GM12878 (cell line): ENCODE data around the gene RALGDS. TPM values are rescaled to one million over a fixed set of nuclear protein-coding genes. Genes with fewer than 3 reads are reported as not detected.

Experiments used
- BHLHE40 ChIP-seq, 2 experiments: fragments of 450-650 bp in 1 of 2; IDR thresholded peaks; 2 replicates each; pipeline ENCODE4 v1.6.1; 2011 to 2017; ENCODE audit warnings: low read depth in 2 of 2, borderline replicate concordance in 1 of 2, improper control_type of control experiment in 1 of 2, low read length in 1 of 2, mild to moderate bottlenecking in 1 of 2
- CEBPB ChIP-seq, 2 experiments: fragments of 150-350 bp in 1 of 2; IDR thresholded peaks; 2 replicates each; pipeline ENCODE4 v1.6.1; 2012 to 2014; ENCODE audit warnings: low read depth in 2 of 2, low read length in 2 of 2, borderline replicate concordance in 1 of 2, inconsistent platforms in 1 of 2
- CHD1 ChIP-seq: IDR thresholded peaks from 2 replicates; pipeline ENCODE4 v1.6.1; 2012; ENCODE audit warnings: low read depth, low read length, improper control_type of control experiment
- FOXK2 ChIP-seq: fragments of 450-650 bp; IDR thresholded peaks from 2 replicates; pipeline ENCODE4 v1.6.1; 2017; ENCODE audit warnings: mild to moderate bottlenecking, moderate library complexity
- MYC ChIP-seq: IDR thresholded peaks from 2 replicates; pipeline ENCODE4 v1.6.1; 2011; ENCODE audit warnings: mild to moderate bottlenecking, low read length, moderate library complexity, inconsistent platforms; ENCODE audit not compliant: insufficient read depth, insufficient replicate concordance, insufficient read length, severe bottlenecking
- NBN ChIP-seq: fragments of 450-650 bp; IDR thresholded peaks from 2 replicates; pipeline ENCODE4 v1.6.1; 2016
- NR2F1 ChIP-seq: fragments of 450-650 bp; conservative IDR thresholded peaks from 2 replicates; pipeline ENCODE4 v1.6.1; 2017; ENCODE audit warnings: mild to moderate bottlenecking
- PAX8 ChIP-seq: fragments of 450-650 bp; IDR thresholded peaks from 2 replicates; pipeline ENCODE4 v1.6.1; 2017; ENCODE audit warnings: mild to moderate bottlenecking, moderate library complexity
- RAD51 ChIP-seq: fragments of 450-650 bp; IDR thresholded peaks from 2 replicates; pipeline ENCODE4 v1.6.1; 2016; ENCODE audit warnings: moderate library complexity, mild to moderate bottlenecking, inconsistent platforms
- RB1 ChIP-seq: fragments of 450-650 bp; formaldehyde crosslinking; IDR thresholded peaks from 2 replicates; pipeline ENCODE4 v1.6.1; 2017; ENCODE audit warnings: mild to moderate bottlenecking, borderline replicate concordance
- SIX5 ChIP-seq: IDR thresholded peaks from 2 replicates; pipeline ENCODE4 v1.6.1; 2011; ENCODE audit warnings: mild to moderate bottlenecking, low read depth, low read length, moderate library complexity; ENCODE audit not compliant: severe bottlenecking
- SMARCA5 ChIP-seq: fragments of 450-650 bp; IDR thresholded peaks from 2 replicates; pipeline ENCODE4 v1.6.1; 2017; ENCODE audit warnings: mild to moderate bottlenecking
- SP1 ChIP-seq: IDR thresholded peaks from one replicate; pipeline ENCODE4 v1.6.1; 2011; ENCODE audit warnings: low read depth, low read length
- SREBF1 ChIP-seq: IDR thresholded peaks from 2 replicates; pipeline ENCODE4 v1.6.1; 2012; ENCODE audit warnings: mild to moderate bottlenecking, low read length
- SREBF2 ChIP-seq: IDR thresholded peaks from 2 replicates; pipeline ENCODE4 v1.6.1; 2012; ENCODE audit warnings: mild to moderate bottlenecking, low read length
- STAT3 ChIP-seq: IDR thresholded peaks from 2 replicates; pipeline ENCODE4 v1.6.1; 2011; ENCODE audit warnings: low read depth, low read length, improper control_type of control experiment
- polyA plus RNA-seq, 11 experiments: library from polyadenylated mRNA; depleted of rRNA in 4 of 11; unstranded in 6 of 11; stranded (reverse) in 5 of 11; fragments of >200 nt; fragmentation: Nextera tagmentation in 4 of 11; fragmentation: Illumina TruSeq in 1 of 11; extraction: Ambion mirVana in 4 of 11; extraction: Trizol in 1 of 11; gene quantifications; 1 replicate in 1 of 11; 2 replicates in 10 of 11; pipeline versions ENCODE4 v1.2.1 to v1.2.3, GENCODE V29; 2011 to 2016; ENCODE audit warnings: inconsistent platforms in 2 of 11, missing spikeins in 2 of 11, low read depth in 1 of 11
- total RNA-seq, 4 experiments: library from RNA; depleted of rRNA in 3 of 4; stranded (reverse); fragments of >200 nt in 3 of 4; fragmentation: Illumina TruSeq in 1 of 4; extraction: Trizol in 1 of 4; gene quantifications; 2 replicates each; pipeline versions ENCODE4 v1.2.1 to v1.2.3, GENCODE V29; 2013 to 2021
- TF ChIP-seq, protein P1 (sequence below): fragments of 450-650 bp; IDR thresholded peaks from 2 replicates; pipeline ENCODE4 v1.6.1; 2018; ENCODE audit warnings: borderline replicate concordance, mild to moderate bottlenecking; ENCODE audit not compliant: partially characterized antibody
- TF ChIP-seq, protein P2 (sequence below): fragments of 450-650 bp; IDR thresholded peaks from 2 replicates; pipeline ENCODE4 v1.6.1; 2017; ENCODE audit warnings: mild to moderate bottlenecking, moderate library complexity
- TF ChIP-seq, protein P3 (sequence below): IDR thresholded peaks from 2 replicates; pipeline ENCODE4 v1.6.1; 2012; ENCODE audit warnings: low read length, inconsistent platforms

The RALGDS gene
- total and polyA plus RNA-seq, 10 of the 15 experiments (the other 5 are each of a cell fraction or from before 2014, with no cell fraction given), result 1.3 to 48.6 (median 21.2) TPM

DNA sequence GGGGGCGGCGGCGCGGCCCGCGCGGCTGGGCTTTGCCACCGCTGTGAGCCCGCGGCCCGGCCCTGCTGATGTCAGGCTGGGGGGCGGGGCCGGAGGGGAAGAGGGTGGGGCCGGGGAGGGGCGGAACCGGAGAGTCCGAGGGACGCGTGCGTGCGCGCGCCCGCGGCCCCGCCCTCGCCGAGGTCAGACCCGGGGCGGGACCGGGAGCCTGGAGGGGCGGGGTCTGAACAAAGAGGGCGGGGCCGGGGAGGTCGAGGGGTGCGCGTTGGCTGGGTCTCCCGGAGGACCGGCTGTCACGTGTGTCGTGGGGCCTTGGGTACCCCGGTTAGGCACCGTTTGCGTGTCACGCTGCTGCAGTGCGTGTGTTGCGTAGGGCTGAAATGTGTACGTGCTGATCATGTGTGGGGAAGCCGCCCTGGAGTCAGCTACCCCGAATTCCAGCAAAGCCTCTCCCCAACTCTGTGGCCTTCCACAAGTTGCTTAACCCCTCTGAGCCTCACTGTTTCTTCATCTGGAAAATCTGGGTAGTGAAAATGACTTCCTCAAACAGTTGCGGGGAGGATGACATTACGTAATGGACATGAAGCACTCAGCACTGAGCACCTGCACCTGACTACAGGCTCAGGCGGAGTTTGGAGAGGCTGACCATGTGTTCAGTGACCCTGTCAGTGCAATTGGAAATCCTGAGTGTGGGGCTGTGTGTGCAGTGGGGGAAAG lies at the start of gene RALGDS (continued):
- TF ChIP-seq, protein P1, sequence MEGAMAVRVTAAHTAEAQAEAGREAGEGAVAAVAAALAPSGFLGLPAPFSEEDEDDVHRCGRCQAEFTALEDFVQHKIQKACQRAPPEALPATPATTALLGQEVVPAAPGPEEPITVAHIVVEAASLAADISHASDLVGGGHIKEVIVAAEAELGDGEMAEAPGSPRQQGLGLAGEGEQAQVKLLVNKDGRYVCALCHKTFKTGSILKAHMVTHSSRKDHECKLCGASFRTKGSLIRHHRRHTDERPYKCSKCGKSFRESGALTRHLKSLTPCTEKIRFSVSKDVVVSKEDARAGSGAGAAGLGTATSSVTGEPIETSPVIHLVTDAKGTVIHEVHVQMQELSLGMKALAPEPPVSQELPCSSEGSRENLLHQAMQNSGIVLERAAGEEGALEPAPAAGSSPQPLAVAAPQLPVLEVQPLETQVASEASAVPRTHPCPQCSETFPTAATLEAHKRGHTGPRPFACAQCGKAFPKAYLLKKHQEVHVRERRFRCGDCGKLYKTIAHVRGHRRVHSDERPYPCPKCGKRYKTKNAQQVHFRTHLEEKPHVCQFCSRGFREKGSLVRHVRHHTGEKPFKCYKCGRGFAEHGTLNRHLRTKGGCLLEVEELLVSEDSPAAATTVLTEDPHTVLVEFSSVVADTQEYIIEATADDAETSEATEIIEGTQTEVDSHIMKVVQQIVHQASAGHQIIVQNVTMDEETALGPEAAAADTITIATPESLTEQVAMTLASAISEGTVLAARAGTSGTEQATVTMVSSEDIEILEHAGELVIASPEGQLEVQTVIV, result no peak
- TF ChIP-seq SREBF1 (no peak), BHLHE40 (IDR thresholded peaks at IDR 0.05; ENCODE audit: borderline replicate concordance in 1 of 2, low read depth in 2 of 2, low read length in 1 of 2) (peak; percentile 39 to 81), NBN (0 out of 2 replicates have a peak, but pooled peaks have one; percentile 54), RB1 (no peak), PAX8 (no peak), CEBPB (IDR thresholded peaks at IDR 0.05; ENCODE audit: borderline replicate concordance in 1 of 2, low read depth in 2 of 2, low read length in 2 of 2) (no peak), FOXK2 (no peak), SMARCA5 (peak; percentile 73), RAD51 (peak; percentile 64), CHD1 (no peak), SIX5 (no peak), NR2F1 (0 out of 2 replicates have a peak, but pooled peaks have one; percentile 37), STAT3 (no peak), MYC (no peak), SREBF2 (no peak), SP1 (no peak)
- TF ChIP-seq, protein P2, sequence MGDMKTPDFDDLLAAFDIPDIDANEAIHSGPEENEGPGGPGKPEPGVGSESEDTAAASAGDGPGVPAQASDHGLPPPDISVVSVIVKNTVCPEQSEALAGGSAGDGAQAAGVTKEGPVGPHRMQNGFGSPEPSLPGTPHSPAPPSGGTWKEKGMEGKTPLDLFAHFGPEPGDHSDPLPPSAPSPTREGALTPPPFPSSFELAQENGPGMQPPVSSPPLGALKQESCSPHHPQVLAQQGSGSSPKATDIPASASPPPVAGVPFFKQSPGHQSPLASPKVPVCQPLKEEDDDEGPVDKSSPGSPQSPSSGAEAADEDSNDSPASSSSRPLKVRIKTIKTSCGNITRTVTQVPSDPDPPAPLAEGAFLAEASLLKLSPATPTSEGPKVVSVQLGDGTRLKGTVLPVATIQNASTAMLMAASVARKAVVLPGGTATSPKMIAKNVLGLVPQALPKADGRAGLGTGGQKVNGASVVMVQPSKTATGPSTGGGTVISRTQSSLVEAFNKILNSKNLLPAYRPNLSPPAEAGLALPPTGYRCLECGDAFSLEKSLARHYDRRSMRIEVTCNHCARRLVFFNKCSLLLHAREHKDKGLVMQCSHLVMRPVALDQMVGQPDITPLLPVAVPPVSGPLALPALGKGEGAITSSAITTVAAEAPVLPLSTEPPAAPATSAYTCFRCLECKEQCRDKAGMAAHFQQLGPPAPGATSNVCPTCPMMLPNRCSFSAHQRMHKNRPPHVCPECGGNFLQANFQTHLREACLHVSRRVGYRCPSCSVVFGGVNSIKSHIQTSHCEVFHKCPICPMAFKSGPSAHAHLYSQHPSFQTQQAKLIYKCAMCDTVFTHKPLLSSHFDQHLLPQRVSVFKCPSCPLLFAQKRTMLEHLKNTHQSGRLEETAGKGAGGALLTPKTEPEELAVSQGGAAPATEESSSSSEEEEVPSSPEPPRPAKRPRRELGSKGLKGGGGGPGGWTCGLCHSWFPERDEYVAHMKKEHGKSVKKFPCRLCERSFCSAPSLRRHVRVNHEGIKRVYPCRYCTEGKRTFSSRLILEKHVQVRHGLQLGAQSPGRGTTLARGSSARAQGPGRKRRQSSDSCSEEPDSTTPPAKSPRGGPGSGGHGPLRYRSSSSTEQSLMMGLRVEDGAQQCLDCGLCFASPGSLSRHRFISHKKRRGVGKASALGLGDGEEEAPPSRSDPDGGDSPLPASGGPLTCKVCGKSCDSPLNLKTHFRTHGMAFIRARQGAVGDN, result peak; percentile 20; the same call in 1 of the 2 replicates
- TF ChIP-seq, protein P3, sequence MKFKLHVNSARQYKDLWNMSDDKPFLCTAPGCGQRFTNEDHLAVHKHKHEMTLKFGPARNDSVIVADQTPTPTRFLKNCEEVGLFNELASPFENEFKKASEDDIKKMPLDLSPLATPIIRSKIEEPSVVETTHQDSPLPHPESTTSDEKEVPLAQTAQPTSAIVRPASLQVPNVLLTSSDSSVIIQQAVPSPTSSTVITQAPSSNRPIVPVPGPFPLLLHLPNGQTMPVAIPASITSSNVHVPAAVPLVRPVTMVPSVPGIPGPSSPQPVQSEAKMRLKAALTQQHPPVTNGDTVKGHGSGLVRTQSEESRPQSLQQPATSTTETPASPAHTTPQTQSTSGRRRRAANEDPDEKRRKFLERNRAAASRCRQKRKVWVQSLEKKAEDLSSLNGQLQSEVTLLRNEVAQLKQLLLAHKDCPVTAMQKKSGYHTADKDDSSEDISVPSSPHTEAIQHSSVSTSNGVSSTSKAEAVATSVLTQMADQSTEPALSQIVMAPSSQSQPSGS, result no peak
